Dedifferentiated amniotic fluid mesenchymal stem cell (primary cell): ENCODE measurements around the gene VAV3.

Experiments used
- DNase-seq: peaks from one replicate; pipeline ENCODE4 v3.0.0-alpha.2; 2016; ENCODE audit errors: extremely low spot score

VAV3 gene

GRCh38 chr1:107590900-107591622 is 373.9 kb downstream of the VAV3 start:
- DNase-seq = no peak

GRCh38 chr1:107590087-107590486 is 374.9 kb downstream of the VAV3 start:
- DNase-seq = no peak

GRCh38 chr1:107588321-107588720 is 376.7 kb downstream of the VAV3 start:
- DNase-seq = no peak

DNA sequence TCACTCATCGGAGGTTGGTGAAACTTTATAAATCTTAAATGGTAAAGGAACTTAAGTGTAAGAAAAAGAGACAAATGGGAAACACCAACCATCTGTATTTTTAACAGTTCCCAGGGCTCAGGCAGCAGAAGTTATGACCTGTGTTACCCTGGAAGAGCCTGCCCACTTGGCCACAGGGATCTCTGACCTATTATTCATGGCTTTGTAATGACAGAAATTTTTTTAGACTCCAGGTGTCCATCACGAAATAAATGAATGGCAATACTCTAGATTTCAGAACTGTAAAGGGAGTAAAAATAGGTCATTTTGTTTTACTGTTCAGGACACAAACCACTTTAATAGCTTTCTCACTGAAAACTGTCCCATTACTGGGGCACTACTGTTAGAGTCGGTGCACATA is 389.8 kb downstream of the VAV3 start:
- DNase-seq = no peak

- no peak for DNase-seq
Measured at GRCh38 chr1:107574044-107574443, 390.9 kb downstream of the VAV3 start.

DNA sequence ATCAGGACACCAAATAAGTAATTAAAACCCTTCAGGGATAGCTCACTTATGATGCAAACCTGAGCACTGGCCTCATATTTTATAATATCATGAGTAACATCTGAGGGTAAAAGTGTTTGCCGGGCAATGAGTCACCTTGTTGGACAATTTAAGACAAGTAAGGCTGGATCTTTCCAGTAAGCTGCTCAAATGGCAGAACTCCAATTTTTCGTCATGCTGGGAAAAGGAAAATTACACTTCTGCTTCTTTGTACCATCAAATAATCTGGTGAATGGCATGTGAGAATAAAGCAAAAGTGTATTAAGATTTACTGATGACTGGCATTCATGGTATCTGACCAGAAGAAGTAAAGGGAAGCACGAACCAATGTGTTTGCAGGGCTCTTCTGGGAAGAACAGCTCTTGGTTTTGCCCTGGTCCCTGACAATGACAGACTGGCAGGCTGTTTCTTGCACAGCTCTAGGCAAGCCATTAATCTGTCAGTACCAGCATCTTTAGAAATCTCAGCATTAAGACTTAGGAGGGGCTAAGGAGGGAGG is 392.2 kb downstream of the VAV3 start:
- DNase-seq = peak; percentile 69

GRCh38 chr1:107570768-107571167 is 394.2 kb downstream of the VAV3 start:
- DNase-seq = no peak

- no peak for DNase-seq
Measured at GRCh38 chr1:107563441-107563840, 401.5 kb downstream of the VAV3 start.

DNA sequence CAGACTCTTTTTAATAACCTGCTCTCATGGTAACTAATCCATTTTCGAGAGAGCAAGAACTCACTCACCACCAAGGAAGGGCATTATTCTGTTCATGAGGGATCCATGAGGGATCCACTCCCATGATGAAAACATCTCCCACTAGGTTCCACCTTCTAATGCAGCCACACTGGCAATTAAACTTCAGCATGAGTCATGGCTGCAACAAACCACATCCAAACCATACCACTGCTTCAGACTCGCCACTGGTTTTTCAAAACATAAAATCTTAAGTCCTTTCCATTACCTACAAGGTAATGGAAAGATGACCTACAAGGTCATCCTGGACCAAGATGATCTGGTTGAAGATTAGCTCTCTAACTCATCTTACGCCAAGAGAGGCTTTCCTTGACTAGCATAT is 405.1 kb downstream of the VAV3 start:
- no peak for DNase-seq

- DNase-seq = no peak
Measured at GRCh38 chr1:107557095-107557494, 407.9 kb downstream of the VAV3 start.

- DNase-seq = no peak
Measured at GRCh38 chr1:107555578-107555977, 409.4 kb downstream of the VAV3 start.

DNA sequence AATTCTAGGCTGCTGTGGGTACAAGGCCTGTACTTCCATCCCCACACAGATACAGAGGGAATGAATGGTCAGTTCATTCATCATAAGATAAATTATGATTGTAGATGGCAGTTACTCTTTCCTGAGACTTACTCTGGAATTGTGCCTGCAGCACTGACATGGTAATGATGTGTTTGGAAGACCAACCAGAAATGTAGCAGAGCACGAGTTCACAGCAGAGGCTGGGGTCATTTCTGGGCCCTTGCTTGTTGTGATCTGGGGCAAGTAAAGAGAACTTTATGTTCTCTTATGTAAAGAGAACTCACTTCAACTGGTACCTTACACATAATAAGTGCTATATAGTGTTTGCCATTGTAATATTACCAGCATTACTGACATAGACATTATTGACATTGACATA is 412.2 kb downstream of the VAV3 start:
- DNase-seq = no peak

DNA sequence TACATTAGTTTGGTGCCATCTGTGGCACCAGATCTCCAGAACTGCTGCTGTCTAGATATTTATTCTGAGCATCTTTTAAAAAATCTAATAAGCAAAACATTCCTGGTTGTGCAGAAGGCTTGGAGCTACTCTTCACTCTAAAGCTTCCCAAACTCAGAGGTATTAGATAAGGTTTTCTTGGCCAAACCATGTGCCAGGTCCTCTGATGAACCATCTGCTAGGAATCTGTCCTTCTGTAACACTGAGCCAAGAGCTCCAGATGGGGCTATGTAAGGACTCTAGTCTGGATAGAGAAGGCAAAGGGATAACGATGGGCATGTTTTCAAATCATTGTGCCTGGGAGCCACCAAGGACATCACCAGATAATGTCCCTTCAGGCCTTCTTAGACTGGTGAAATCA is 413.5 kb downstream of the VAV3 start:
- DNase-seq = no peak

DNA sequence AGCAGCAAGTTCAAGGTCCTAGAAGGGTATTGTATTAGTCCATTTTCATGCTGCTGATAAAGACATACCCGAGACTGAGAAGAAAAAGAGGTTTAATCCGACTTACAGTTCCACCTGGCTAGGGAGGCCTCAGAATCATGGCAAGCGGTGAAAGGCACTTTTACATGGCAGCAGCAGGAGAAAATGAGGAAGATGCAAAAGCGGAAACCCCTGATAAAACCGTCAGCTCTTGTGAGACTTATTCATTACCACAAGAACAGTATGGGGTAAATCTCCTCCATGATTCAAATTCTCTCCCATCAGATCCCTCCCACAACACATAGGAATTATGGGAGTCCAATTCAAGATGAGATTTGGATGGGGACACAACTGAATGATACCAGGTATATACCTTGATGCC is 414.6 kb downstream of the VAV3 start:
- no peak for DNase-seq

- DNase-seq = no peak
Measured at GRCh38 chr1:107549152-107549810, 415.7 kb downstream of the VAV3 start.

GRCh38 chr1:107548276-107548675 is 416.7 kb downstream of the VAV3 start:
- no peak for DNase-seq

GRCh38 chr1:107547363-107548155 is 417.4 kb downstream of the VAV3 start:
- DNase-seq = no peak

DNA sequence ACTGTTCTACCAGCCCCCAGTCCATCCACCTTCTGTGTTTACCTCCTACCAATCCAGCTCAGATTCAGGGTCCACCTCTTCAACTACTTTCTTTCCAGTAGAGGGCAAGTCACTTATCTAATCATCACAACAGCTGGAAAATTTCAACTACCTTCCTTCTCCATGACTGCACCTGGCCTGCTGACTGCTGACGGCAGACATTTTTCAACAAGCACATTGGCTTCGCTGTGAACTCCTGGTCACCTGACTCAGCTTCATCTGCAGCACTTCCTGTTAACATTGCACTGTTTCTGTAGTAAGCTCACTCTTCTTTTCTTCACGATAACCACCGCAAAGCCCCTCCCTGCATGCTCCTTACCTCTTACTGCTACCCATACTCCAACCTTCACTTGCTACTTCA is 418.4 kb downstream of the VAV3 start:
- DNase-seq = no peak

GRCh38 chr1:107545879-107546278 is 419.1 kb downstream of the VAV3 start:
- no peak for DNase-seq

- DNase-seq = no peak
Measured at GRCh38 chr1:107545056-107545577, 419.9 kb downstream of the VAV3 start.

DNA sequence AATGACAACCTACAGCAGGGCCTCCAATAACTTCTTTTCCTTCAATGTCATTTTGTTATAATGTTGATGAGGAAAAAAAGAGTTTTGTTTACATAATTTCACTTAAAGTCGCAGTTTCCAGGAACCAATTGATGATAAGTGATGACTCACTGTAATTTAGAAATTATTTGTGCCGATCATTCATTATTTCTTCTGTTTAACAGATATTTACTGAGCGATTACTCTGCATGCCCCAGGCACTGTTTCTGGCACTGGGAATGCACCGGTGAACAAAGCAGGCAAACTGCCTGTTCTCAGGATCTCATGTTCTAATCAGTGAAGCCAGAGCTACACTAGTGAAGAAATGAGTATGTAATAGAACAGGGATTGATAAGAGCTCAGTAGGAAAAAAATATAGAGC is 420.7 kb downstream of the VAV3 start:
- no peak for DNase-seq

DNA sequence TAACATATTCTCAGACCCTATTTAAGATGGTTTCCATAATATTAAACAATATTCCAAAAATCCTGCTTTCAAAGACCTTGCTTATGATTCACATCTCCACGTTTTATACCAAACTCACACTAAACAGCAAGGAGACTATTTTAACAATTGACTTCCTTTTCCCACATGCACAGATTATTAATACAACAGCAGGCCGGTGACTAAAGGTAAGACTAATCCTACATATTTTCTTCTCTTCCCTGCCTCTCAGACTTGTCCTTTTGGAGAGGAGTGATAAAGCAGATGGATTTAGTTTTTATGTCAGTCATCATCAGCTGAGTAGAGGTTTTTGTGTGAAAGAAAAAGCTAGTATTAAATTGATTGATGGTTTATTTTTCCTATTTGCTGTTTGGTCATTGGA is 423.6 kb downstream of the VAV3 start:
- DNase-seq = no peak
